Mammary microvascular endothelial cell (primary cell): Measurements from ENCODE around the gene SLITRK2. TPM values are rescaled to one million over a fixed set of nuclear protein-coding genes. Genes with fewer than 3 reads are reported as not detected.

Experiments
- total RNA-seq: library from RNA; depleted of rRNA; stranded (reverse); fragments of >200 nt; gene quantifications from 2 replicates; pipeline ENCODE4 v1.2.3, GENCODE V29; 2015

SLITRK2 gene, protein sequence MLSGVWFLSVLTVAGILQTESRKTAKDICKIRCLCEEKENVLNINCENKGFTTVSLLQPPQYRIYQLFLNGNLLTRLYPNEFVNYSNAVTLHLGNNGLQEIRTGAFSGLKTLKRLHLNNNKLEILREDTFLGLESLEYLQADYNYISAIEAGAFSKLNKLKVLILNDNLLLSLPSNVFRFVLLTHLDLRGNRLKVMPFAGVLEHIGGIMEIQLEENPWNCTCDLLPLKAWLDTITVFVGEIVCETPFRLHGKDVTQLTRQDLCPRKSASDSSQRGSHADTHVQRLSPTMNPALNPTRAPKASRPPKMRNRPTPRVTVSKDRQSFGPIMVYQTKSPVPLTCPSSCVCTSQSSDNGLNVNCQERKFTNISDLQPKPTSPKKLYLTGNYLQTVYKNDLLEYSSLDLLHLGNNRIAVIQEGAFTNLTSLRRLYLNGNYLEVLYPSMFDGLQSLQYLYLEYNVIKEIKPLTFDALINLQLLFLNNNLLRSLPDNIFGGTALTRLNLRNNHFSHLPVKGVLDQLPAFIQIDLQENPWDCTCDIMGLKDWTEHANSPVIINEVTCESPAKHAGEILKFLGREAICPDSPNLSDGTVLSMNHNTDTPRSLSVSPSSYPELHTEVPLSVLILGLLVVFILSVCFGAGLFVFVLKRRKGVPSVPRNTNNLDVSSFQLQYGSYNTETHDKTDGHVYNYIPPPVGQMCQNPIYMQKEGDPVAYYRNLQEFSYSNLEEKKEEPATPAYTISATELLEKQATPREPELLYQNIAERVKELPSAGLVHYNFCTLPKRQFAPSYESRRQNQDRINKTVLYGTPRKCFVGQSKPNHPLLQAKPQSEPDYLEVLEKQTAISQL
- not detected in 2 replicates for total RNA-seq

DNA sequence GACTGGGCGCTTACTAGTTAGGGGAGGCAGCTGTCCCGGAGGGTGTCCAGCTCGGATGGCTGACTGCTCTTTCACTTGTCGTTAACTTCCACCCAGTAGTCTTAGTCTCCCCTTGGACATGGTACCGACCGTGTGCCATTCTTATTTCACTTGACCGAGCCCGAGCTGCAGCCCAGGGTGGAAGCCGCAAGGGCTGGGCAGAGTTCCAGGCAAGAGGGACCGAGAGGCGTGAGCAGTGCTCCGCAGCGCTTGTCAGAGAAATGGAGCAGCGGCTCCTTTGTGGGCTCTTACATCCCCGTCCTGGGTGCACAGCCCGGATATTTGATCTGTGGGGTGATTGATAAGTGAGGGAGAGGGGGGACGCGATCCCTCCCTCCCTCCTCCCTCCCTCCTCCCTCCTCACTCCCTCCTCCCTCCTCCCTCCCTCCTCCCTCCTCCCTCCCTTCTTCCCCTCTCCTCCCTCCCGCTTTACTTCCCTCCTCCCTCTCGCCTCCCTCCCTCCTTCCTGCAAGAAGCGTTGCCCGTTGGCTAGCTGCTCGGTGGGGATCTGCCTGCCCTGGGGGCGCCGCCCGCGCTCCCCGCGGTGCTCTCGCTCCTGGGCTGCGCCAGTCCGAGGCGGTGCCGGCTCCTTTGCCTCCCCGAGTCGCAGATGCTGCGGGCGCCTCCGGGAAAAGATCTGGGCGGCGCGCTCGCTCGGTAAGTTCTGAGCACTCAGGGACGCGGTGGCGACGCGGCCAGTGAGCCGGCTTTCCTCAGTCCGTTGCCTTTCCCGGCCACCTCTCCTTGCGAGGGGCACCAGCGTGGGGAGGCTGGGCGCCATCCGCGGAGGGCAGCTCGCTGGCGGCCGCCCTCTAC, at the start of gene SLITRK2:
SLITRK2 (plus strand) TSS at position 499 of the 855 bp plus-strand sequence. CDS start 4,597 bp downstream, outside the sequence.

